Liver (tissue), 3 donors: ENCODE measurements around the gene TEX12.

Source experiments
- EGR1 ChIP-seq, 2 donors: IDR thresholded peaks; 2 replicates each; pipeline ENCODE4 v1.6.1; 2016 to 2018; ENCODE audit warnings: antibody characterized with exemption in 2 of 2, low read depth in 2 of 2
- GABPA ChIP-seq, 2 donors: IDR thresholded peaks in 1 of 2; conservative IDR thresholded peaks in 1 of 2; 2 replicates each; pipeline ENCODE4 v1.6.1; 2016; ENCODE audit warnings: antibody characterized with exemption in 2 of 2, mild to moderate bottlenecking in 1 of 2, moderate library complexity in 1 of 2
- TF ChIP-seq, protein P1 (sequence below): fragments of 150-350 bp; IDR thresholded peaks from 2 replicates; pipeline ENCODE4 v1.5.1; 2017; ENCODE audit warnings: improper control_type of control experiment, low read depth, low read length; ENCODE audit not compliant: missing input control
- donor health status: healthy.
- donor health status: healthy.

- TF ChIP-seq, protein P1, sequence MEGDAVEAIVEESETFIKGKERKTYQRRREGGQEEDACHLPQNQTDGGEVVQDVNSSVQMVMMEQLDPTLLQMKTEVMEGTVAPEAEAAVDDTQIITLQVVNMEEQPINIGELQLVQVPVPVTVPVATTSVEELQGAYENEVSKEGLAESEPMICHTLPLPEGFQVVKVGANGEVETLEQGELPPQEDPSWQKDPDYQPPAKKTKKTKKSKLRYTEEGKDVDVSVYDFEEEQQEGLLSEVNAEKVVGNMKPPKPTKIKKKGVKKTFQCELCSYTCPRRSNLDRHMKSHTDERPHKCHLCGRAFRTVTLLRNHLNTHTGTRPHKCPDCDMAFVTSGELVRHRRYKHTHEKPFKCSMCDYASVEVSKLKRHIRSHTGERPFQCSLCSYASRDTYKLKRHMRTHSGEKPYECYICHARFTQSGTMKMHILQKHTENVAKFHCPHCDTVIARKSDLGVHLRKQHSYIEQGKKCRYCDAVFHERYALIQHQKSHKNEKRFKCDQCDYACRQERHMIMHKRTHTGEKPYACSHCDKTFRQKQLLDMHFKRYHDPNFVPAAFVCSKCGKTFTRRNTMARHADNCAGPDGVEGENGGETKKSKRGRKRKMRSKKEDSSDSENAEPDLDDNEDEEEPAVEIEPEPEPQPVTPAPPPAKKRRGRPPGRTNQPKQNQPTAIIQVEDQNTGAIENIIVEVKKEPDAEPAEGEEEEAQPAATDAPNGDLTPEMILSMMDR, result no peak
- TF ChIP-seq EGR1 (IDR thresholded peaks at IDR 0.05; ENCODE audit: low read depth in 2 of 2) (no peak), GABPA (IDR thresholded peaks at IDR 0.05 in 1 of 2, conservative IDR thresholded peaks at IDR 0.05 in 1 of 2) (no peak)
Observed at GRCh38 chr11:112185883-112186282, 18.7 kb downstream of the TEX12 start.
